ENCODE results near the gene NCR3LG1. TPM values are rescaled to one million over a fixed set of nuclear protein-coding genes. Genes with fewer than 3 reads are reported as not detected.

NCR3LG1 gene
- total RNA-seq, 2 experiments from 2014 or later = 7.7 to 23.0 TPM

DNA sequence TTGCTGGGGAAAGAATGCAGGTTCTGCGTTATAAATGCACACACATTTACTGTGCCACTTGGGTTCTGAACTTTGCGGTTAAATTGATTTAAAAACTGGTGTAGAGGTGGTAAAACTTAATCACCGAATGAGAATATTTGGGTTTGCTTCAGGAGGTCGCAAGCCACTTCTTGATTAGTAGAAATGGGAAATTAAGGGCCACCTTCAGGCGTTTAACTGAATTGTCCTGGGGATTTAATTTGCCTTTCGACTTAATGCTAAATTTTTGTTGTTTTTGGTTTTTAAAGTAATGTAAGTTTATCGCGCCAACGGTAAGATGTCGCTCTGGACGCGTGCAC lies 459 bp upstream of the NCR3LG1 start:
- Histone ChIP-seq H2AFZ (ENCODE audit: low read length) (peak overlapping the region; percentile 61; the same call in 1 of the 2 replicates), H4K20me1 (ENCODE audit: insufficient read depth, low read length) (no peaks in the 10 kb centered on the region), H3K4me1 (ENCODE audit: insufficient read depth, low read length, poor library complexity, severe bottlenecking) (peaks cover 26% of the 10 kb centered on the region), H3K4me3 (ENCODE audit: low read depth, low read length, poor library complexity, severe bottlenecking) (peak overlapping the region; percentile 70), H3K9me2 (ENCODE audit: insufficient read depth, low read length) (no peaks in the 10 kb centered on the region), H3K36me3 (ENCODE audit: insufficient read depth, low read length) (no peaks in the 10 kb centered on the region; the same call in 1 of the 2 replicates), H3K79me2 (ENCODE audit: insufficient read depth, low read depth, low read length) (peaks cover 22% of the 10 kb centered on the region), H3K27ac (ENCODE audit: low read depth, low read length, poor library complexity, severe bottlenecking) (no peak overlapping the region), H3K4me2 (ENCODE audit: low read length) (peak overlapping the region; percentile 95), H3K9me3 (ENCODE audit: low read length) (peaks cover 5% of the 10 kb centered on the region; the same call in 1 of the 2 replicates)
- no peak for DNase-seq (ENCODE audit: low spot score)
- ChIA-PET CTCF (ENCODE audit: unreplicated experiment) (no interaction called here), POLR2A (no interaction called here)
- BruUV-seq (replicated peaks) = no TSS peak
- intact Hi-C loops (cut with micrococcal nuclease; ENCODE audit: unreplicated experiment) = no loop called here
- TF ChIP-seq, protein P1, sequence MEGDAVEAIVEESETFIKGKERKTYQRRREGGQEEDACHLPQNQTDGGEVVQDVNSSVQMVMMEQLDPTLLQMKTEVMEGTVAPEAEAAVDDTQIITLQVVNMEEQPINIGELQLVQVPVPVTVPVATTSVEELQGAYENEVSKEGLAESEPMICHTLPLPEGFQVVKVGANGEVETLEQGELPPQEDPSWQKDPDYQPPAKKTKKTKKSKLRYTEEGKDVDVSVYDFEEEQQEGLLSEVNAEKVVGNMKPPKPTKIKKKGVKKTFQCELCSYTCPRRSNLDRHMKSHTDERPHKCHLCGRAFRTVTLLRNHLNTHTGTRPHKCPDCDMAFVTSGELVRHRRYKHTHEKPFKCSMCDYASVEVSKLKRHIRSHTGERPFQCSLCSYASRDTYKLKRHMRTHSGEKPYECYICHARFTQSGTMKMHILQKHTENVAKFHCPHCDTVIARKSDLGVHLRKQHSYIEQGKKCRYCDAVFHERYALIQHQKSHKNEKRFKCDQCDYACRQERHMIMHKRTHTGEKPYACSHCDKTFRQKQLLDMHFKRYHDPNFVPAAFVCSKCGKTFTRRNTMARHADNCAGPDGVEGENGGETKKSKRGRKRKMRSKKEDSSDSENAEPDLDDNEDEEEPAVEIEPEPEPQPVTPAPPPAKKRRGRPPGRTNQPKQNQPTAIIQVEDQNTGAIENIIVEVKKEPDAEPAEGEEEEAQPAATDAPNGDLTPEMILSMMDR (conservative IDR thresholded peaks at IDR 0.05; ENCODE audit: low read length) = peak; percentile 55
- TF ChIP-seq EZH2phosphoT487 (IDR thresholded peaks at IDR 0.05; ENCODE audit: borderline replicate concordance, low read depth, low read length) = no peak

DNA sequence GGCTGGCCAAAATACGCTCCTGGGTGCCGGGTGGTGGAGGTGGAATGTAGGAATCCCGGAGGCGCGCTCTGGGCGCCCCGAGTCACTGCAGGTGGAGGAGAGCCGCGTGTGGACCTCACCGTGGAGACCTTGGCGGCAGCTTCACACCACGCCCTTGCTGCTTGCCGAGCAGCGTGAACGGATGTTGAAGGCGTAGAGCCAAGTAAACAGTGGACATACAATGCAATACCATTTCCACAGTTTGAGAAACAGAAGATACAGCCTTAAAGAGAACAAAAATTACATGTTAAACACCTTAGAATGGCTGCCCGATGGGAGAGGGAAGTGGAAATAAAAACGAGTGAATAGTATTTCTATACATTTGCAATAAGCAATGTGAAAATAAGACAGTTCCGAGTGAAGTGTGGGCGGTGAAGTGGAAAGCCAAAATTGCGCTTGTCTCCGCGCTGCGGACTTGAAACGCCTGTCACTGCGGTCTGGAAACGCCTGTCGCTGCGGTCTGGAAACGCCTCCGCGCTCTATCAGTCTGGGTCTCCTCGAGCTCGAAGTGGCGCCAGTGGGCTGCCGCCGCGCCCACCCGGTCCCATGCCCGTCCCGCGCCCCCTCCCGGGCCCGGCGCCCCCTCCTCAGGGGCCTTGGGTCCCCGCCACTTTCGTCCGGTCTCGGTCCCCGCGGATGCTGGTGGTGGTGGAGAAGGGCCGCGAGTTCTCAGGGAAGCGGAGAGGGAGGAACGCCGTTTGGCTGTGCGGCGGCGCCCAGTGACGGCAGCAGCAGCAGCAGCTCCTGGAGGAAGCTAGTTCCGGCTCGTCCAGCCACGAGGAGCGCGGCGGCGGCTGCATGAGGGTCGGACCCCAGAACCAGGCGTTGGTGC lies 1.6 kb downstream of the NCR3LG1 start:
- Histone ChIP-seq H3K4me3 (ENCODE audit: low read depth, low read length, poor library complexity, severe bottlenecking) (peak overlapping the region; percentile 70), H2AFZ (ENCODE audit: low read length) (peak overlapping the region; percentile 61), H3K9me3 (ENCODE audit: low read length) (peaks cover 5% of the 10 kb centered on the region; the same call in 1 of the 2 replicates), H3K79me2 (ENCODE audit: insufficient read depth, low read depth, low read length) (peaks cover 22% of the 10 kb centered on the region), H3K9me2 (ENCODE audit: insufficient read depth, low read length) (no peaks in the 10 kb centered on the region), H4K20me1 (ENCODE audit: insufficient read depth, low read length) (no peaks in the 10 kb centered on the region), H3K36me3 (ENCODE audit: insufficient read depth, low read length) (peaks cover 17% of the 10 kb centered on the region), H3K4me1 (ENCODE audit: insufficient read depth, low read length, poor library complexity, severe bottlenecking) (peaks cover 26% of the 10 kb centered on the region), H3K27ac (ENCODE audit: low read depth, low read length, poor library complexity, severe bottlenecking) (peak overlapping the region; percentile 72), H3K4me2 (ENCODE audit: low read length) (peak overlapping the region; percentile 95)
- DNase-seq (ENCODE audit: low spot score) = peak; percentile 69
- BruUV-seq (replicated peaks) = TSS peak; percentile 60
- POLR2A ChIA-PET = interaction anchor here (1.6 kb wide), 2 partner anchors 77 to 275 kb away, joined by 5 read pairs; partner anchors contain the start of gene NUCB2
- CTCF ChIA-PET (ENCODE audit: unreplicated experiment) = interaction anchor here (0.6 to 0.7 kb wide), 2 partner anchors 9 to 28 kb away, joined by 3 read pairs; no protein-coding TSS in a partner anchor
- intact Hi-C loops (cut with micrococcal nuclease; ENCODE audit: unreplicated experiment) = loop anchor here (1.0 to 2.0 kb wide), 3 partner anchors 76 to 276 kb away; partner anchors contain the start of genes NUCB2 and RPS13
- no peak for TF ChIP-seq EZH2phosphoT487 (IDR thresholded peaks at IDR 0.05; ENCODE audit: borderline replicate concordance, low read depth, low read length)
- TF ChIP-seq, protein P1 (conservative IDR thresholded peaks at IDR 0.05; ENCODE audit: low read length) = no peak
